GM12878 (cell line): ENCODE measurements around the gene PLEKHM2. TPM values are rescaled to one million over a fixed set of nuclear protein-coding genes. Genes with fewer than 3 reads are reported as not detected.

Experiments used
- ATAC-seq: fragments of 200-7000 bp; cut with Tn5 transposase; 3 replicates; pipeline ENCODE4 v1.9.1; 2020; ENCODE audit warnings: mild to moderate bottlenecking, moderate library complexity
- BruUV-seq: library from RNA; stranded (reverse); fragments of 400-500 nt; replicated peaks from 2 replicates; lab custom pipeline; 2021; lab: Mats Ljungman, UMichigan
- CTCF ChIA-PET: fragments of 300-600 bp; sonication (Branson Sonifier 250); formaldehyde crosslinking; extraction: SDS; loops from one replicate; lab custom pipeline; 2021; ENCODE audit warnings: inconsistent platforms; lab: Yijun Ruan, JAX
- POLR2A ChIA-PET: fragments of 350-600 bp; formaldehyde crosslinking; extraction: SDS; loops from one replicate; lab custom pipeline; 2021; ENCODE audit warnings: inconsistent platforms; lab: Charles Lee
- RAD21 ChIA-PET: fragments of 300-600 bp; sonication (Branson Sonifier 250); formaldehyde crosslinking; loops from one replicate; lab custom pipeline; 2023; ENCODE audit warnings: antibody characterized with exemption; ENCODE audit not compliant: unreplicated experiment; lab: Charles Lee
- SMC1A ChIA-PET: fragments of 300-600 bp; sonication (Branson Sonifier 250); formaldehyde crosslinking; loops from one replicate; lab custom pipeline; 2023; ENCODE audit not compliant: unreplicated experiment, uncharacterized antibody; lab: Charles Lee
- DNase-seq: peaks from one replicate; pipeline ENCODE4 v3.0.0-alpha.2; 2011; ENCODE audit warnings: low read depth, low spot score
- FAIRE-seq: peaks from 3 replicates; lab custom pipeline; 2011; peaks lifted over from hg19 to GRCh38; lab: Jason Lieb, UNC
- H2AFZ ChIP-seq: 2 replicates; pipeline ENCODE4 v1.6.0; 2011; ENCODE audit warnings: low read depth, low read length, control low read depth; ENCODE audit not compliant: control insufficient read depth
- H3K27ac ChIP-seq: 2 replicates; pipeline ENCODE4 v1.5.1; 2011; ENCODE audit warnings: control low read depth; ENCODE audit not compliant: control insufficient read depth, insufficient read depth
- H3K27me3 ChIP-seq, 2 experiments: replicated peaks in 1 of 2; 2 replicates each; pipeline versions ENCODE4 v1.6.0 to v1.6.1; 2011; ENCODE audit warnings: low read length in 1 of 2; ENCODE audit not compliant: control insufficient read depth in 2 of 2, insufficient read depth in 2 of 2
- H3K36me3 ChIP-seq, 2 experiments: 2 replicates each; pipeline ENCODE4 v1.5.1; 2011; ENCODE audit warnings: low read length in 1 of 2; ENCODE audit not compliant: control insufficient read depth in 2 of 2, insufficient read depth in 2 of 2
- H3K4me1 ChIP-seq: 2 replicates; pipeline ENCODE4 v1.6.1; 2011; ENCODE audit warnings: mild to moderate bottlenecking, low read length, moderate library complexity, mixed read lengths; ENCODE audit not compliant: control insufficient read depth, insufficient read depth
- H3K4me2 ChIP-seq: 2 replicates; pipeline ENCODE4 v1.6.0; 2011; ENCODE audit warnings: control low read depth; ENCODE audit not compliant: control insufficient read depth, insufficient read depth
- H3K4me3 ChIP-seq: fragments of 200-600 bp; sonication (generic); 2 replicates; pipeline ENCODE4 v1.5.1; 2016
- H3K79me2 ChIP-seq: 2 replicates; pipeline ENCODE4 v1.6.0; 2011; ENCODE audit warnings: low read length; ENCODE audit not compliant: control insufficient read depth, insufficient read depth
- H3K9ac ChIP-seq: 2 replicates; pipeline ENCODE4 v1.8.0; 2011; ENCODE audit warnings: low read length, control low read depth, mixed read lengths; ENCODE audit not compliant: control insufficient read depth, insufficient read depth
- H3K9me3 ChIP-seq: replicated peaks from 3 replicates; pipeline ENCODE4 v1.5.1; 2011; ENCODE audit warnings: mild to moderate bottlenecking, low read length; ENCODE audit not compliant: control insufficient read depth, insufficient read depth
- H4K20me1 ChIP-seq: 2 replicates; pipeline ENCODE4 v1.6.0; 2011; ENCODE audit not compliant: control insufficient read depth, insufficient read depth
- BMI1 ChIP-seq: fragments of 450-650 bp; IDR thresholded peaks from 2 replicates; pipeline ENCODE4 v1.6.1; 2016; ENCODE audit warnings: mild to moderate bottlenecking, moderate library complexity, borderline replicate concordance
- CHD2 ChIP-seq: IDR thresholded peaks from 2 replicates; pipeline ENCODE4 v1.6.1; 2011; ENCODE audit warnings: low read depth, low read length, improper control_type of control experiment, borderline replicate concordance
- CREM ChIP-seq: IDR thresholded peaks from 2 replicates; pipeline ENCODE4 v1.6.1; 2014; ENCODE audit warnings: antibody characterized with exemption, low read depth
- CUX1 ChIP-seq: IDR thresholded peaks from 2 replicates; pipeline ENCODE4 v1.6.1; 2012; ENCODE audit warnings: improper control_type of control experiment, low read depth, low read length; ENCODE audit not compliant: insufficient replicate concordance
- EP300 ChIP-seq, 2 experiments: fragments of 150-350 bp in 1 of 2; IDR thresholded peaks; 2 replicates each; pipeline ENCODE4 v1.6.1; 2011 to 2012; ENCODE audit warnings: low read depth in 2 of 2, low read length in 2 of 2, borderline replicate concordance in 1 of 2, improper control_type of control experiment in 1 of 2, inconsistent platforms in 1 of 2; ENCODE audit not compliant: control insufficient read depth in 1 of 2
- EZH2 ChIP-seq: IDR thresholded peaks from 2 replicates; pipeline ENCODE4 v1.6.1; 2012; ENCODE audit warnings: low read depth, mild to moderate bottlenecking, control low read depth, inconsistent platforms, low read length, borderline replicate concordance; ENCODE audit not compliant: control insufficient read depth
- NFYB ChIP-seq: IDR thresholded peaks from 2 replicates; pipeline ENCODE4 v1.6.1; 2011; ENCODE audit warnings: low read depth, mild to moderate bottlenecking, low read length, improper control_type of control experiment, moderate library complexity; ENCODE audit not compliant: insufficient read depth
- NR2C1 ChIP-seq: fragments of 450-650 bp; IDR thresholded peaks from 2 replicates; pipeline ENCODE4 v1.6.1; 2017; ENCODE audit warnings: antibody characterized with exemption, mild to moderate bottlenecking, moderate library complexity
- TCF3 ChIP-seq: IDR thresholded peaks from 2 replicates; pipeline ENCODE4 v1.6.1; 2012; ENCODE audit warnings: low read depth, mild to moderate bottlenecking, low read length, borderline replicate concordance; ENCODE audit not compliant: insufficient read depth
- ZNF24 ChIP-seq: fragments of 450-650 bp; IDR thresholded peaks from 2 replicates; pipeline ENCODE4 v1.6.1; 2017; ENCODE audit warnings: antibody characterized with exemption, mild to moderate bottlenecking
- WGBS: methylation state at CpG from one replicate; pipeline ENCODE4 v1.1.6; 2016; ENCODE audit warnings: low lambda C conversion rate; ENCODE audit not compliant: insufficient replicate concordance, insufficient coverage; ENCODE audit errors: missing lambda C conversion rate; 5-methylcytosine and 5-hydroxymethylcytosine counted together
- in situ Hi-C: fragments of 300-500 bp; cut with MboI; formaldehyde crosslinking; loops from 9 replicates; pipeline ENCODE4 v1.14.3; 2018; ENCODE audit warnings: mixed read lengths
- intact Hi-C: fragments of 100-400 bp; cut with micrococcal nuclease; formaldehyde crosslinking; loops from one replicate; pipeline ENCODE4 v1.14.2; 2022; ENCODE audit not compliant: unreplicated experiment
- polyA plus RNA-seq, 11 experiments: library from polyadenylated mRNA; depleted of rRNA in 4 of 11; unstranded in 6 of 11; stranded (reverse) in 5 of 11; fragments of >200 nt; fragmentation: Nextera tagmentation in 4 of 11; fragmentation: Illumina TruSeq in 1 of 11; extraction: Ambion mirVana in 4 of 11; extraction: Trizol in 1 of 11; gene quantifications; 1 replicate in 1 of 11; 2 replicates in 10 of 11; pipeline versions ENCODE4 v1.2.1 to v1.2.3, GENCODE V29; 2011 to 2016; ENCODE audit warnings: inconsistent platforms in 2 of 11, missing spikeins in 2 of 11, low read depth in 1 of 11
- total RNA-seq, 4 experiments: library from RNA; depleted of rRNA in 3 of 4; stranded (reverse); fragments of >200 nt in 3 of 4; fragmentation: Illumina TruSeq in 1 of 4; extraction: Trizol in 1 of 4; gene quantifications; 2 replicates each; pipeline versions ENCODE4 v1.2.1 to v1.2.3, GENCODE V29; 2013 to 2021
- TF ChIP-seq, protein P1 (sequence below): IDR thresholded peaks from 2 replicates; pipeline ENCODE4 v1.6.1; 2011; ENCODE audit warnings: borderline replicate concordance, low read depth, mild to moderate bottlenecking, moderate library complexity, mixed read lengths, low read length; ENCODE audit not compliant: insufficient read depth; ENCODE audit errors: extremely low read length
- TF ChIP-seq, protein P2 (sequence below): IDR thresholded peaks from 2 replicates; pipeline ENCODE4 v1.6.1; 2011; ENCODE audit warnings: mild to moderate bottlenecking, low read depth, low read length, moderate library complexity; ENCODE audit not compliant: insufficient replicate concordance
- TF ChIP-seq, protein P3 (sequence below): fragments of 450-650 bp; IDR thresholded peaks from 2 replicates; pipeline ENCODE4 v1.6.1; 2016; ENCODE audit warnings: mild to moderate bottlenecking

PLEKHM2 gene
- total and polyA plus RNA-seq, 10 of the 15 experiments (the other 5 are each of a cell fraction or from before 2014, with no cell fraction given), result 0.37 to 55.2 (median 19.3) TPM

DNA sequence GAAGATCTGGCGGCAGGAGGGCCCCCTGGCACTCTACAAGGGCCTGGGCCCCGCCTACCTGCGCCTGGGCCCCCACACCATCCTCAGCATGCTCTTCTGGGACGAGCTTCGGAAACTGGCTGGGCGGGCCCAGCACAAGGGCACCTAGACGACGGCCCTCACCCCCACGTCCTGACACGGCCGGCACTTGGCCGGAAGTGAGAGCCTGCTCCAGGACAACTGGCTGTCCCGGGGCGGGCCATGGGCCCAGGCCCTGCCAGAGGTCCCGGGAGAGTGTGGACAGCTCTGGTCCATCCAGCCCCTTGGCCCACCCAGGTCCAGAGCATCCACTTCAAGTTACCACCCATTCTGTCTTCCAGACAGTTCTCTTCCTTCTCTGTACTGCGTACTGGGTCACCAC lies 55.1 kb downstream of the PLEKHM2 start (continued):
- TF ChIP-seq CUX1, result no peak

DNA sequence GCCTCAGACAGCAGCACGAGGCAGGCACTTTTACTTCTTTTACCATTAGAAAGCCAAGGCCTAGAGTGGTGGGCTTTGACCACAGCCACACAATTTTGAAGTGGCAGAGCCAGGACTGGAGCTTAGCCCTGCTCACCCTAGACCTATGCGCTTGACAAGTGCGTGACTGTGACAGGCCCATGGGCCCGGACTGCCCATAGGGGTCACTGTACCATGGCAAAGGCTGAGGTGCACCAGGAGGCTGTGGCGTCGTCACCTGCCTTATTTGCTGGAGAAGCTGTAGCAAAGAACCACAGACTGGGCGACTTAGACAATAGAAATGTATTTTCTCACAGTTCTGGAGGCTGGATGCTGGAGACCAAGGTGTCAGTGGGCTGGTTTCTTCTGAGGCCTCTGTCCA lies 55.6 kb downstream of the PLEKHM2 start:
- Histone ChIP-seq H3K79me2 (no peaks in the 10 kb centered on the region), H3K4me2 (no peak overlapping the region), H3K27ac (no peak overlapping the region), H4K20me1 (no peaks in the 10 kb centered on the region), H3K4me1 (no peaks in the 10 kb centered on the region), H2AFZ (no peak overlapping the region), H3K4me3 (no peak overlapping the region), H3K9ac (no peak overlapping the region), H3K36me3 (no peaks in the 10 kb centered on the region; a peak in 2 of 4 replicates), H3K9me3 (no peaks in the 10 kb centered on the region), H3K27me3 (no peaks in the 10 kb centered on the region)
- in situ Hi-C loops (no loop called here), intact Hi-C loops (loop anchor here (2.0 to 5.0 kb wide), 2 partner anchors 145 to 302 kb away; partner anchors contain the start of gene CTRC)
- WGBS, result 64% methylated on average over 7 of the region's 7 CpGs
- DNase-seq, result no peak
- ChIA-PET SMC1A (interaction anchor here (2.2 kb wide), 1 partner anchor 169 kb away, joined by 5 read pairs; no protein-coding TSS in a partner anchor), CTCF (interaction anchor here (0.6 to 2.5 kb wide), 5 partner anchors 68 to 416 kb away, joined by 3 to 11 read pairs (median 6); no protein-coding TSS in a partner anchor), POLR2A (no interaction called here), RAD21 (interaction anchor here (1.9 to 2.4 kb wide), 2 partner anchors 143 to 416 kb away, joined by 5 to 8 read pairs; no protein-coding TSS in a partner anchor)
- ATAC-seq, result no peak
- FAIRE-seq, result no peak
- BruUV-seq, result no TSS peak
- TF ChIP-seq NFYB (no peak), CREM (no peak), EP300 (IDR thresholded peaks at IDR 0.05; ENCODE audit: borderline replicate concordance in 1 of 2, control insufficient read depth in 1 of 2, low read depth in 2 of 2, low read length in 2 of 2) (no peak), CHD2 (no peak), TCF3 (no peak), NR2C1 (no peak), ZNF24 (no peak), EZH2 (no peak), BMI1 (no peak)
- TF ChIP-seq, protein P1, sequence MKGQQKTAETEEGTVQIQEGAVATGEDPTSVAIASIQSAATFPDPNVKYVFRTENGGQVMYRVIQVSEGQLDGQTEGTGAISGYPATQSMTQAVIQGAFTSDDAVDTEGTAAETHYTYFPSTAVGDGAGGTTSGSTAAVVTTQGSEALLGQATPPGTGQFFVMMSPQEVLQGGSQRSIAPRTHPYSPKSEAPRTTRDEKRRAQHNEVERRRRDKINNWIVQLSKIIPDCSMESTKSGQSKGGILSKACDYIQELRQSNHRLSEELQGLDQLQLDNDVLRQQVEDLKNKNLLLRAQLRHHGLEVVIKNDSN, result no peak
- TF ChIP-seq, protein P2, sequence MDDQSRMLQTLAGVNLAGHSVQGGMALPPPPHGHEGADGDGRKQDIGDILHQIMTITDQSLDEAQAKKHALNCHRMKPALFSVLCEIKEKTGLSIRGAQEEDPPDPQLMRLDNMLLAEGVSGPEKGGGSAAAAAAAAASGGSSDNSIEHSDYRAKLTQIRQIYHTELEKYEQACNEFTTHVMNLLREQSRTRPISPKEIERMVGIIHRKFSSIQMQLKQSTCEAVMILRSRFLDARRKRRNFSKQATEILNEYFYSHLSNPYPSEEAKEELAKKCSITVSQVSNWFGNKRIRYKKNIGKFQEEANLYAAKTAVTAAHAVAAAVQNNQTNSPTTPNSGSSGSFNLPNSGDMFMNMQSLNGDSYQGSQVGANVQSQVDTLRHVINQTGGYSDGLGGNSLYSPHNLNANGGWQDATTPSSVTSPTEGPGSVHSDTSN, result no peak
- TF ChIP-seq, protein P3, sequence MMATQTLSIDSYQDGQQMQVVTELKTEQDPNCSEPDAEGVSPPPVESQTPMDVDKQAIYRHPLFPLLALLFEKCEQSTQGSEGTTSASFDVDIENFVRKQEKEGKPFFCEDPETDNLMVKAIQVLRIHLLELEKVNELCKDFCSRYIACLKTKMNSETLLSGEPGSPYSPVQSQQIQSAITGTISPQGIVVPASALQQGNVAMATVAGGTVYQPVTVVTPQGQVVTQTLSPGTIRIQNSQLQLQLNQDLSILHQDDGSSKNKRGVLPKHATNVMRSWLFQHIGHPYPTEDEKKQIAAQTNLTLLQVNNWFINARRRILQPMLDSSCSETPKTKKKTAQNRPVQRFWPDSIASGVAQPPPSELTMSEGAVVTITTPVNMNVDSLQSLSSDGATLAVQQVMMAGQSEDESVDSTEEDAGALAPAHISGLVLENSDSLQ, result no peak
